ENCODE results near the gene NDUFA7.
"Not testable (repeated sequence)": the region's sequence is repeated elsewhere in the genome, so short reads cannot be mapped to it uniquely, and the experiment has no call there.

The NDUFA7 gene

GRCh38 chr19:8316351-8317125 lies 4.6 kb downstream of the NDUFA7 start:
- H3K27ac ChIP-seq (ENCODE audit: low read depth, low read length): no peak overlapping the region
- no peak overlapping the region for H2AFZ ChIP-seq (ENCODE audit: low read length, unreplicated experiment)
- no peaks in the 10 kb centered on the region for H3K27me3 ChIP-seq (ENCODE audit: insufficient read depth, low read length)
- H3K4me1 ChIP-seq (ENCODE audit: control insufficient read depth, insufficient read depth, low read length, unreplicated experiment): peaks cover 5% of the 10 kb centered on the region
- 0 out of 2 replicates have a peak, but pooled peaks cover 2% of the 10 kb centered on the region for H3K36me3 ChIP-seq (ENCODE audit: insufficient read depth, low read length)
- H3K79me2 ChIP-seq (ENCODE audit: control insufficient read depth, insufficient read depth, low read length, unreplicated experiment): peaks cover 20% of the 10 kb centered on the region
- H3K4me3 ChIP-seq (ENCODE audit: low read depth, low read length): no peak overlapping the region

GRCh38 chr19:8314981-8315640 lies 6.1 kb downstream of the NDUFA7 start:
- not testable (repeated sequence) for H3K4me1 ChIP-seq (ENCODE audit: control insufficient read depth, insufficient read depth, low read length, unreplicated experiment); H3K4me3 ChIP-seq (ENCODE audit: low read depth, low read length); H3K27me3 ChIP-seq (ENCODE audit: insufficient read depth, low read length); H3K36me3 ChIP-seq (ENCODE audit: insufficient read depth, low read length); H2AFZ ChIP-seq (ENCODE audit: low read length, unreplicated experiment); H3K79me2 ChIP-seq (ENCODE audit: control insufficient read depth, insufficient read depth, low read length, unreplicated experiment); H3K27ac ChIP-seq (ENCODE audit: low read depth, low read length)

GRCh38 chr19:8311461-8312260 lies 9.5 kb downstream of the NDUFA7 start:
- Histone ChIP-seq H3K27ac (ENCODE audit: low read depth, low read length) (no peak overlapping the region), H3K27me3 (ENCODE audit: insufficient read depth, low read length) (no peaks in the 10 kb centered on the region), H3K79me2 (ENCODE audit: control insufficient read depth, insufficient read depth, low read length, unreplicated experiment) (peaks cover 3% of the 10 kb centered on the region), H3K4me3 (ENCODE audit: low read depth, low read length) (no peak overlapping the region), H3K36me3 (ENCODE audit: insufficient read depth, low read length) (0 out of 2 replicates have a peak, but pooled peaks cover 2% of the 10 kb centered on the region), H2AFZ (ENCODE audit: low read length, unreplicated experiment) (no peak overlapping the region), H3K4me1 (ENCODE audit: control insufficient read depth, insufficient read depth, low read length, unreplicated experiment) (no peaks in the 10 kb centered on the region)

GRCh38 chr19:8310342-8311055 lies 10.7 kb downstream of the NDUFA7 start:
- Histone ChIP-seq H3K4me1 (ENCODE audit: control insufficient read depth, insufficient read depth, low read length, unreplicated experiment) (no peaks in the 10 kb centered on the region), H3K4me3 (ENCODE audit: low read depth, low read length) (no peak overlapping the region), H3K36me3 (ENCODE audit: insufficient read depth, low read length) (0 out of 2 replicates have a peak, but pooled peaks cover 2% of the 10 kb centered on the region), H3K27ac (ENCODE audit: low read depth, low read length) (no peak overlapping the region), H3K79me2 (ENCODE audit: control insufficient read depth, insufficient read depth, low read length, unreplicated experiment) (peaks cover 3% of the 10 kb centered on the region), H2AFZ (ENCODE audit: low read length, unreplicated experiment) (no peak overlapping the region), H3K27me3 (ENCODE audit: insufficient read depth, low read length) (no peaks in the 10 kb centered on the region)

- H3K27me3 ChIP-seq (ENCODE audit: insufficient read depth, low read length): no peaks in the 10 kb centered on the region
- peaks cover 3% of the 10 kb centered on the region for H3K79me2 ChIP-seq (ENCODE audit: control insufficient read depth, insufficient read depth, low read length, unreplicated experiment)
- H3K36me3 ChIP-seq (ENCODE audit: insufficient read depth, low read length): no peaks in the 10 kb centered on the region
- H2AFZ ChIP-seq (ENCODE audit: low read length, unreplicated experiment): no peak overlapping the region
- no peaks in the 10 kb centered on the region for H3K4me1 ChIP-seq (ENCODE audit: control insufficient read depth, insufficient read depth, low read length, unreplicated experiment)
- H3K27ac ChIP-seq (ENCODE audit: low read depth, low read length): peak overlapping the region; percentile 52; the same call in 1 of the 2 replicates
- H3K4me3 ChIP-seq (ENCODE audit: low read depth, low read length): no peak overlapping the region
Observed at GRCh38 chr19:8308891-8309291, 12.3 kb downstream of the NDUFA7 start.

- no peak within 1 kb of the TSS for H2AFZ ChIP-seq (ENCODE audit: low read length, unreplicated experiment)
- H3K27me3 ChIP-seq (ENCODE audit: insufficient read depth, low read length): no peaks in the 10 kb centered on the region
- H3K27ac ChIP-seq (ENCODE audit: low read depth, low read length): peak within 1 kb of the TSS; percentile 52; the same call in 1 of the 2 replicates
- H3K79me2 ChIP-seq (ENCODE audit: control insufficient read depth, insufficient read depth, low read length, unreplicated experiment): peaks cover 3% of the 10 kb centered on the region
- H3K4me1 ChIP-seq (ENCODE audit: control insufficient read depth, insufficient read depth, low read length, unreplicated experiment): no peaks in the 10 kb centered on the region
- H3K36me3 ChIP-seq (ENCODE audit: insufficient read depth, low read length): no peaks in the 10 kb centered on the region
- H3K4me3 ChIP-seq (ENCODE audit: low read depth, low read length): peak within 1 kb of the TSS; percentile 89
Observed at GRCh38 chr19:8307965-8308866, 13.0 kb downstream of the NDUFA7 start, which contains the start of gene CD320. Gene CD320 (minus strand): TSS chr19:8308358. CDS start chr19:8308290, 68 bp downstream.

- Histone ChIP-seq H3K27me3 (ENCODE audit: insufficient read depth, low read length) (no peaks in the 10 kb centered on the region), H3K27ac (ENCODE audit: low read depth, low read length) (no peak overlapping the region), H3K4me3 (ENCODE audit: low read depth, low read length) (peak overlapping the region; percentile 89), H3K4me1 (ENCODE audit: control insufficient read depth, insufficient read depth, low read length, unreplicated experiment) (no peaks in the 10 kb centered on the region), H3K79me2 (ENCODE audit: control insufficient read depth, insufficient read depth, low read length, unreplicated experiment) (peaks cover 3% of the 10 kb centered on the region), H2AFZ (ENCODE audit: low read length, unreplicated experiment) (no peak overlapping the region), H3K36me3 (ENCODE audit: insufficient read depth, low read length) (no peaks in the 10 kb centered on the region)
Observed at GRCh38 chr19:8307400-8307964, 13.7 kb downstream of the NDUFA7 start.

GRCh38 chr19:8306235-8307054 lies 14.7 kb downstream of the NDUFA7 start:
- Histone ChIP-seq H2AFZ (ENCODE audit: low read length, unreplicated experiment) (no peak overlapping the region), H3K79me2 (ENCODE audit: control insufficient read depth, insufficient read depth, low read length, unreplicated experiment) (peaks cover 3% of the 10 kb centered on the region), H3K4me1 (ENCODE audit: control insufficient read depth, insufficient read depth, low read length, unreplicated experiment) (no peaks in the 10 kb centered on the region), H3K27me3 (ENCODE audit: insufficient read depth, low read length) (no peaks in the 10 kb centered on the region), H3K27ac (ENCODE audit: low read depth, low read length) (no peak overlapping the region), H3K4me3 (ENCODE audit: low read depth, low read length) (no peak overlapping the region), H3K36me3 (ENCODE audit: insufficient read depth, low read length) (no peaks in the 10 kb centered on the region)

- Histone ChIP-seq H3K27ac (ENCODE audit: low read depth, low read length) (no peak overlapping the region), H3K4me1 (ENCODE audit: control insufficient read depth, insufficient read depth, low read length, unreplicated experiment) (no peaks in the 10 kb centered on the region), H3K79me2 (ENCODE audit: control insufficient read depth, insufficient read depth, low read length, unreplicated experiment) (peaks cover 3% of the 10 kb centered on the region), H3K27me3 (ENCODE audit: insufficient read depth, low read length) (no peaks in the 10 kb centered on the region), H3K36me3 (ENCODE audit: insufficient read depth, low read length) (no peaks in the 10 kb centered on the region), H3K4me3 (ENCODE audit: low read depth, low read length) (no peak overlapping the region), H2AFZ (ENCODE audit: low read length, unreplicated experiment) (no peak overlapping the region)
Observed at GRCh38 chr19:8305798-8306197, 15.4 kb downstream of the NDUFA7 start.
